Stimulated activated CD4-positive, alpha-beta T cell treated with anti-CD3 and anti-CD28 coated beads, Interleukin-15, amount 100 ng/mL, for 48 hours (primary cell): ENCODE data around the gene DVL1.

Experiments
- DNase-seq, 2 donors: peaks; one replicate each; pipeline ENCODE4 v3.0.0-alpha.2; 2020; ENCODE audit warnings: low read depth in 2 of 2

DVL1 gene

GRCh38 chr1:1298861-1299685 is 50.1 kb downstream of the DVL1 start:
- DNase-seq, result no peak

GRCh38 chr1:1297802-1298424 is 51.3 kb downstream of the DVL1 start:
- no peak for DNase-seq

- DNase-seq, result no peak
Measured at GRCh38 chr1:1296070-1297061, 52.9 kb downstream of the DVL1 start.

GRCh38 chr1:1295154-1295923 is 53.9 kb downstream of the DVL1 start:
- no peak for DNase-seq

- no peak for DNase-seq
Measured at GRCh38 chr1:1294250-1294890, 54.8 kb downstream of the DVL1 start.

- DNase-seq, result no peak
Measured at GRCh38 chr1:1293263-1294249, 55.7 kb downstream of the DVL1 start.

GRCh38 chr1:1292851-1293250 is 56.4 kb downstream of the DVL1 start:
- no peak for DNase-seq

GRCh38 chr1:1292442-1292779 is 56.8 kb downstream of the DVL1 start:
- no peak for DNase-seq

GRCh38 chr1:1291548-1292441 is 57.4 kb downstream of the DVL1 start:
- DNase-seq, result peak in 1 of 2 donors; percentile 37

- DNase-seq, result no peak
Measured at GRCh38 chr1:1291023-1291528, 58.1 kb downstream of the DVL1 start.

GRCh38 chr1:1290238-1290731 is 58.9 kb downstream of the DVL1 start:
- DNase-seq, result peak in 1 of 2 donors; percentile 49

- no peak for DNase-seq
Measured at GRCh38 chr1:1287288-1288110, 61.7 kb downstream of the DVL1 start.

- DNase-seq, result no peak
Measured at GRCh38 chr1:1286313-1287261, 62.6 kb downstream of the DVL1 start.

- DNase-seq, result no peak
Measured at GRCh38 chr1:1285611-1286311, 63.5 kb downstream of the DVL1 start.
